CD4-positive, alpha-beta memory T cell (primary cell): Measurements from ENCODE around the gene CABYR. TPM values are rescaled to one million over a fixed set of nuclear protein-coding genes. Genes with fewer than 3 reads are reported as not detected.

ENCODE experiments used
- CTCF ChIA-PET: fragments of 350-600 bp; sonication (Branson Sonifier 250); formaldehyde crosslinking; loops from one replicate; lab custom pipeline; 2021; ENCODE audit warnings: inconsistent platforms; ENCODE audit not compliant: partially characterized antibody; lab: Charles Lee
- POLR2A ChIA-PET: fragments of 350-600 bp; sonication (Branson Sonifier 250); formaldehyde crosslinking; loops from one replicate; lab custom pipeline; 2021; ENCODE audit not compliant: partially characterized antibody; lab: Charles Lee
- DNase-seq, 5 donors: peaks; one replicate each; pipeline versions ENCODE4 v3.0.0 to v3.0.0-alpha.2; 2020 to 2022; ENCODE audit warnings: mixed read lengths in 1 of 5
- H3K27ac ChIP-seq: one replicate; pipeline ENCODE4 v1.7.0; 2013; ENCODE audit warnings: low read depth, low read length
- H3K27me3 ChIP-seq: 2 replicates; pipeline ENCODE4 v1.7.0; 2013; ENCODE audit warnings: mild to moderate bottlenecking, low read length, moderate library complexity; ENCODE audit not compliant: insufficient read depth
- H3K36me3 ChIP-seq: 2 replicates; pipeline ENCODE4 v1.7.0; 2013; ENCODE audit warnings: mild to moderate bottlenecking, low read length, moderate library complexity; ENCODE audit not compliant: insufficient read depth
- H3K4me1 ChIP-seq: 2 replicates; pipeline ENCODE4 v1.7.0; 2013; ENCODE audit warnings: mild to moderate bottlenecking, low read length, moderate library complexity; ENCODE audit not compliant: insufficient read depth
- H3K4me3 ChIP-seq, 2 donors: one replicate each; pipeline ENCODE4 v1.7.0; 2013; ENCODE audit warnings: low read length in 2 of 2, mild to moderate bottlenecking in 1 of 2
- H3K9me3 ChIP-seq, 2 donors: one replicate each; pipeline ENCODE4 v1.7.0; 2013; ENCODE audit warnings: low read length in 2 of 2, control low read depth in 1 of 2; ENCODE audit not compliant: control insufficient read depth in 1 of 2
- H3K27ac Mint-ChIP-seq, 7 donors: one replicate each; pipeline ENCODE4 v1.8.0; 2020 to 2021; ENCODE audit warnings: mixed read lengths in 7 of 7, mild to moderate bottlenecking in 6 of 7, inconsistent platforms in 3 of 7, moderate library complexity in 3 of 7
- H3K27me3 Mint-ChIP-seq, 2 donors: one replicate each; pipeline ENCODE4 v1.8.0; 2020 to 2021; ENCODE audit warnings: mixed read lengths in 2 of 2
- H3K36me3 Mint-ChIP-seq, 2 donors: one replicate each; pipeline ENCODE4 v1.8.0; 2020 to 2021; ENCODE audit warnings: mixed read lengths in 2 of 2, inconsistent platforms in 1 of 2, mild to moderate bottlenecking in 1 of 2
- H3K4me1 Mint-ChIP-seq, 4 donors: one replicate each; pipeline ENCODE4 v1.8.0; 2020 to 2021; ENCODE audit warnings: mixed read lengths in 4 of 4, mild to moderate bottlenecking in 1 of 4
- H3K4me3 Mint-ChIP-seq, 8 donors: one replicate each; pipeline ENCODE4 v1.8.0; 2020 to 2021; ENCODE audit warnings: mixed read lengths in 8 of 8, mild to moderate bottlenecking in 7 of 8, moderate library complexity in 6 of 8, inconsistent platforms in 3 of 8
- H3K9me3 Mint-ChIP-seq, 8 donors: one replicate each; pipeline ENCODE4 v1.8.0; 2020 to 2021; ENCODE audit warnings: mixed read lengths in 8 of 8, mild to moderate bottlenecking in 5 of 8, inconsistent platforms in 3 of 8, moderate library complexity in 1 of 8
- intact Hi-C: fragments of 100-400 bp; cut with micrococcal nuclease; formaldehyde crosslinking; loops from one replicate; pipeline ENCODE4 v1.15.1; 2023
- polyA plus RNA-seq, 2 donors: library from polyadenylated mRNA; unstranded; fragments of 300-500 nt; fragmentation: Illumina TruSeq; gene quantifications; one replicate each; pipeline ENCODE4 v1.2.3, GENCODE V29; 2021
- total RNA-seq, 2 experiments: library from RNA; stranded (reverse); gene quantifications; one replicate each; pipeline ENCODE4 v1.2.3, GENCODE V29; 2021

CABYR gene
- total and polyA plus RNA-seq, 4 experiments from 2014 or later, result 0.36 to 2.2 (median 0.90) TPM

DNA sequence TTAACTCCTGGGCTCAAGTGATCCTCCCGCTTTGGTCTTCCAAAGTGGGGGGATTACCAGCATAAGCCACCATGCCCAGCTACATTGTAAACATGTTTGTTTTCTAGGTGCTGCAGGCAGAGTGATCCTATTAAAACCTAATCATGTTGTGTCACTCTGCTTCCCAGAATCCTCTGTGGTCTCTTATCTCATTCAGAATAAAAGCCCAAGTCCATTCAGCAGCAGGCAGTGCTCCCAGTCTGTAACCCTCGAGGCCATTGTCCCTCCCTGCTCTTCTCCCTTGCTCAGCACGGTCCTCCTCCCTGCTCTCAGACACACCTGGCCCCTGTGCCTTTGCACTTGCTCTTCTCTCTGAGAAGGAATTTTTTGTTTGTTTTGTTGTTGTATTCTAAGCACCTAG lies 11.1 kb upstream of the CABYR start:
- Mint-ChIP-seq H3K9me3 (no peaks in the 10 kb centered on the region), H3K27me3 (no peaks in the 10 kb centered on the region), H3K36me3 (peaks cover 64 to 80% of the 10 kb centered on the region in 2 donors), H3K27ac (peak overlapping the region in 6 of 7 donors; percentile 2 to 93 (median 65)), H3K4me3 (no peak overlapping the region), H3K4me1 (peaks cover 0 to 10% (median 3%) of the 10 kb centered on the region in 4 donors)
- H3K4me3 ChIP-seq, result no peak overlapping the region
- DNase-seq, result no peak
- intact Hi-C loops, result no loop called here
- CTCF ChIA-PET, result interaction anchor here (0.6 to 1.0 kb wide), 2 partner anchors 97 to 586 kb away, joined by 3 read pairs; no protein-coding TSS in a partner anchor
- POLR2A ChIA-PET, result interaction anchor here (1.7 kb wide), 1 partner anchor 11 kb away, joined by 6 read pairs; the partner anchor contains the start of gene CABYR
- no peak overlapping the region for H3K27ac ChIP-seq
- no peaks in the 10 kb centered on the region for H3K27me3 ChIP-seq
- peaks cover 82% of the 10 kb centered on the region for H3K36me3 ChIP-seq
- no peaks in the 10 kb centered on the region for H3K9me3 ChIP-seq
- H3K4me1 ChIP-seq, result no peaks in the 10 kb centered on the region

DNA sequence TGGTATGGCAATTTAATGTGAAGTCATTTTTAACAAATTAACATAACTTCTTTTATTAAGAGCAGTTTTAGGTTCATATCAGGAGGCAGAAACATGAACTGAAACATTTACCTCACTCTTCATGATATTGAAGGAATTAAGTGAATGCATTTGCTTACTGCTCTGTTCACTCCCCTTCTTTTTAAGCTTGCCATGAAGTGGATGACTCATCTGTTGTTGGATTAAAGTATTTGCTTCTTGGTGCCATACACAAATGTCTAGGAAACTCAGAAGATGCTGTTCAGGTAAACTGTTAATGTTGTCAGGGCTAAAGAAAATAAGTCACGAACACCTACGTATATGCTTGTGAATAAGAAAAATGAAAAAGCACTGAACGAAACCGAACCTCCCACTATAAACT lies 10.2 kb upstream of the CABYR start:
- H3K36me3 Mint-ChIP-seq, result peaks cover 66 to 80% of the 10 kb centered on the region in 2 donors
- no peaks in the 10 kb centered on the region for H3K27me3 Mint-ChIP-seq
- intact Hi-C loops, result no loop called here
- CTCF ChIA-PET, result no interaction called here
- Histone ChIP-seq H3K36me3 (peaks cover 76% of the 10 kb centered on the region), H3K4me3 (no peak overlapping the region), H3K27me3 (no peaks in the 10 kb centered on the region), H3K4me1 (no peaks in the 10 kb centered on the region), H3K9me3 (no peaks in the 10 kb centered on the region), H3K27ac (no peak overlapping the region)
- H3K4me1 Mint-ChIP-seq, result peaks cover 0 to 10% (median 1%) of the 10 kb centered on the region in 4 donors
- peak overlapping the region in 2 of 7 donors; percentile 9 to 71 for H3K27ac Mint-ChIP-seq
- H3K4me3 Mint-ChIP-seq, result no peak overlapping the region
- POLR2A ChIA-PET, result interaction anchor here (1.7 kb wide), 1 partner anchor 10 kb away, joined by 6 read pairs; the partner anchor contains the start of gene CABYR
- no peak for DNase-seq
- no peaks in the 10 kb centered on the region for H3K9me3 Mint-ChIP-seq

GRCh38 chr18:24130494-24130893 lies 8.4 kb upstream of the CABYR start:
- H3K4me1 Mint-ChIP-seq, result peaks cover 0 to 4% (median 1%) of the 10 kb centered on the region in 4 donors
- peaks cover 65 to 72% of the 10 kb centered on the region in 2 donors for H3K36me3 Mint-ChIP-seq
- no peak for DNase-seq
- H3K36me3 ChIP-seq, result peaks cover 63% of the 10 kb centered on the region
- CTCF ChIA-PET, result no interaction called here
- no peaks in the 10 kb centered on the region for H3K9me3 Mint-ChIP-seq
- no peaks in the 10 kb centered on the region for H3K4me1 ChIP-seq
- no peak overlapping the region for H3K27ac ChIP-seq
- H3K27me3 Mint-ChIP-seq, result no peaks in the 10 kb centered on the region
- H3K27ac Mint-ChIP-seq, result no peak overlapping the region
- POLR2A ChIA-PET, result no interaction called here
- intact Hi-C loops, result no loop called here
- no peak overlapping the region for H3K4me3 ChIP-seq
- no peak overlapping the region for H3K4me3 Mint-ChIP-seq
- H3K27me3 ChIP-seq, result no peaks in the 10 kb centered on the region
- no peaks in the 10 kb centered on the region for H3K9me3 ChIP-seq

DNA sequence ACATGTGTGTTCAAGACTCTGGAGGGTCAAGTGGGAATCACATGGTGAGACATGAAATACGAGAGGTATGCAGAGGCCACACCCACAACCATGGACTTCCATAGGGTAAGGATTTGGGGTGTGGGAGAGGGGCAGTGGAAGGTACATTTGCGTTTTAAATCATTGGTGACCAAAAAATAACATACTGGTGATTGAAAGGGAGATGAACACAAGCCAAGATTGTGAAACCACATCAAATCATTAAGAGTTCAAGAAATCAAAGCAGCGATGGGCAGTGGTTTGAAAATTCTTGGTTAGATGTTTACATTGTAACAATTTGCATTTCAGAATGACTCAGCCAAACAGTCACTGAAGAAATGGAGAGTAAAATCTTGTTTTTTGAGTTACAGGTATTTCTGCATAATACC lies 1.9 kb upstream of the CABYR start:
- peak in 3 of 5 donors; percentile 17 to 20 (median 19) for DNase-seq
- H3K27ac Mint-ChIP-seq, result peak overlapping the region; percentile 68 to 94 (median 74)
- H3K9me3 Mint-ChIP-seq, result no peaks in the 10 kb centered on the region
- CTCF ChIA-PET, result no interaction called here
- intact Hi-C loops, result loop anchor here (5.0 kb wide), 1 partner anchor 310 kb away; no protein-coding TSS in a partner anchor
- H3K27me3 Mint-ChIP-seq, result peaks cover 5 to 7% of the 10 kb centered on the region in 2 donors
- no peak overlapping the region for H3K4me3 ChIP-seq
- H3K27me3 ChIP-seq, result peaks cover 7% of the 10 kb centered on the region
- H3K36me3 ChIP-seq, result peaks cover 11% of the 10 kb centered on the region
- H3K4me1 ChIP-seq, result peaks cover 29% of the 10 kb centered on the region
- peak overlapping the region; percentile 6 for H3K27ac ChIP-seq
- peaks cover 26 to 44% (median 34%) of the 10 kb centered on the region in 4 donors for H3K4me1 Mint-ChIP-seq
- H3K36me3 Mint-ChIP-seq, result peaks cover 26 to 27% of the 10 kb centered on the region in 2 donors
- H3K9me3 ChIP-seq, result no peaks in the 10 kb centered on the region
- peak overlapping the region in 7 of 8 donors; percentile 9 to 98 (median 48) for H3K4me3 Mint-ChIP-seq
- POLR2A ChIA-PET, result no interaction called here

GRCh38 chr18:24138409-24138788 lies 463 bp upstream of the CABYR start:
- POLR2A ChIA-PET, result interaction anchor here (0.8 to 2.0 kb wide), 8 partner anchors 11 to 685 kb away, joined by 3 to 9 read pairs (median 6); no protein-coding TSS in a partner anchor
- Histone ChIP-seq H3K4me3 (peak overlapping the region; percentile 4 to 67), H3K27ac (peak overlapping the region; percentile 37), H3K9me3 (no peaks in the 10 kb centered on the region), H3K4me1 (peaks cover 29% of the 10 kb centered on the region), H3K27me3 (peaks cover 7% of the 10 kb centered on the region), H3K36me3 (no peaks in the 10 kb centered on the region)
- Mint-ChIP-seq H3K9me3 (no peaks in the 10 kb centered on the region), H3K36me3 (peaks cover 12 to 14% of the 10 kb centered on the region in 2 donors), H3K27me3 (peaks cover 8 to 10% of the 10 kb centered on the region in 2 donors), H3K4me3 (peak overlapping the region; percentile 86 to 98 (median 92)), H3K27ac (peak overlapping the region in 6 of 7 donors; percentile 68 to 94 (median 90)), H3K4me1 (peaks cover 26 to 44% (median 34%) of the 10 kb centered on the region in 4 donors)
- no peak for DNase-seq
- CTCF ChIA-PET, result no interaction called here
- intact Hi-C loops, result loop anchor here (5.0 kb wide), 1 partner anchor 311 kb away; no protein-coding TSS in a partner anchor

DNA sequence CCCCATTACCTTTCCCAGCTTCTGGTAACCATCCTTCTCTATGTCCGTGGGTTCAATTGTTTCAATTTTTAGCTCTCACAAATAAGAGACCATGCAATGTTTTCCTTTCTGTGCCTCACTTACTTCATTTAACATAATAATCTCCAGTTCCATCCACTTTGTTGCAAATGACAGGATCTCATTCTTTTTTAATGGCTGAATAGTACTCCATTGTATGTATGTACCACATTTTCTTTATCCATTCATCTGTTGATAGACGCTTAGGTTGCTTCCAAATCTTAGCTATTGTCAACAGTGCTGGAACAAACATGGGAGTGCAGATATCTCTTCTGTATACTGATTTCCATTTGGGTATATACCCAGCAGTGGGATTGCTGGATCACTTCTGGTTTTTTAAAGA lies 1.8 kb downstream of the CABYR start:
- no peak overlapping the region for H3K4me3 ChIP-seq
- H3K36me3 ChIP-seq, result no peaks in the 10 kb centered on the region
- no peaks in the 10 kb centered on the region for H3K9me3 ChIP-seq
- Mint-ChIP-seq H3K9me3 (no peaks in the 10 kb centered on the region), H3K4me1 (peaks cover 26 to 44% (median 34%) of the 10 kb centered on the region in 4 donors), H3K27me3 (peaks cover 10 to 17% of the 10 kb centered on the region in 2 donors), H3K27ac (no peak overlapping the region), H3K4me3 (peak overlapping the region in 6 of 8 donors; percentile 11 to 68 (median 30)), H3K36me3 (peaks cover 0 to 4% of the 10 kb centered on the region in 2 donors)
- peaks cover 29% of the 10 kb centered on the region for H3K4me1 ChIP-seq
- POLR2A ChIA-PET, result interaction anchor here (1.6 kb wide), 1 partner anchor 11 kb away, joined by 4 read pairs; no protein-coding TSS in a partner anchor
- CTCF ChIA-PET, result no interaction called here
- no peak for DNase-seq
- no peak overlapping the region for H3K27ac ChIP-seq
- intact Hi-C loops, result no loop called here
- H3K27me3 ChIP-seq, result peaks cover 7% of the 10 kb centered on the region

DNA sequence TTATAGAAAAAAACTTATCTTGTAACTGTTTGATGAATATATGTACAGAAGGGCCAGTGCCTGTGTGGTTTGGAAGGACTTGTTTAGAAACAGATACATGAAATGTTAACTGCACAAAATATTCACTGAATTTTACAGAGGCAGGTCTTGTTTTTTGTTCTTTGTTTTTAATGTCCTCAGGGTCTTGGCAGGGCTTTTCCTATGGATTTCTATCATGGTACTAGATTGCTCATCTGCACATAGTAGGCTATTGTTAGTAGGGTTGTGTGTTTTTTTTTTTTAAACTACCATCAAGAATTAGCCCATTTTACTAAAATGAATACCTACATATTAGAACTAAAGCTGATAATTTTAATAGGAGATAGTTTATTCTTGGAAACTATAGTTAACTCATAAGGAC lies 3.5 kb downstream of the CABYR start:
- H3K27ac ChIP-seq, result no peak overlapping the region
- peaks cover 22% of the 10 kb centered on the region for H3K4me1 ChIP-seq
- Mint-ChIP-seq H3K4me3 (no peak overlapping the region), H3K27me3 (peaks cover 10 to 17% of the 10 kb centered on the region in 2 donors), H3K27ac (no peak overlapping the region), H3K4me1 (peaks cover 14 to 28% (median 21%) of the 10 kb centered on the region in 4 donors), H3K9me3 (no peaks in the 10 kb centered on the region), H3K36me3 (peaks cover 0 to 4% of the 10 kb centered on the region in 2 donors)
- H3K4me3 ChIP-seq, result no peak overlapping the region
- H3K9me3 ChIP-seq, result no peaks in the 10 kb centered on the region
- ChIA-PET POLR2A (interaction anchor here (1.6 kb wide), 1 partner anchor 9 kb away, joined by 4 read pairs; no protein-coding TSS in a partner anchor), CTCF (no interaction called here)
- intact Hi-C loops, result no loop called here
- no peak for DNase-seq
- peaks cover 7% of the 10 kb centered on the region for H3K27me3 ChIP-seq
- H3K36me3 ChIP-seq, result no peaks in the 10 kb centered on the region
